OCI-LY3 (cell line): ENCODE data around the gene EPN1.
"Not testable (repeated sequence)": the region's sequence is repeated elsewhere in the genome, so short reads cannot be mapped to it uniquely, and the experiment has no call there.

Experiments
- H2AFZ ChIP-seq: fragments of 200-600, 300-600 bp; shearing (Covaris generic); 2 replicates; pipeline ENCODE4 v1.6.0; 2014; ENCODE audit warnings: antibody characterized with exemption, low read depth, low read length
- H3K27ac ChIP-seq: fragments of 200-600, 300-600 bp; sonication (generic); 2 replicates; pipeline ENCODE4 v1.5.1; 2014; ENCODE audit warnings: mild to moderate bottlenecking, low read length, moderate library complexity, mixed read lengths
- H3K27me3 ChIP-seq: fragments of 200-600, 300-600 bp; sonication (generic); 2 replicates; pipeline ENCODE4 v1.6.1; 2014; ENCODE audit warnings: low read depth, low read length, mixed read lengths
- H3K36me3 ChIP-seq: fragments of 200-600, 300-600 bp; sonication (generic); replicated peaks from 2 replicates; pipeline ENCODE3; 2014; ENCODE audit warnings: low read depth, low read length, mixed read lengths
- H3K4me1 ChIP-seq: fragments of 300-600, 200-600 bp; sonication (generic); 2 replicates; pipeline ENCODE4 v1.6.1; 2014; ENCODE audit warnings: low read length, mixed read lengths
- H3K4me2 ChIP-seq: fragments of 200-600, 300-600 bp; sonication (generic); 2 replicates; pipeline ENCODE4 v1.6.1; 2014; ENCODE audit warnings: low read length, mixed read lengths
- H3K4me3 ChIP-seq: fragments of 300-600, 200-600 bp; sonication (generic); 2 replicates; pipeline ENCODE4 v1.5.1; 2014; ENCODE audit warnings: antibody characterized with exemption, mild to moderate bottlenecking, low read length, moderate library complexity
- H3K79me2 ChIP-seq: fragments of 300-600, 200-600 bp; shearing (Covaris generic); 2 replicates; pipeline ENCODE4 v1.6.1; 2014; ENCODE audit warnings: mild to moderate bottlenecking, low read length, mixed read lengths
- H3K9ac ChIP-seq: fragments of 300-600, 200-600 bp; shearing (Covaris generic); 2 replicates; pipeline ENCODE4 v1.6.0; 2014; ENCODE audit warnings: mild to moderate bottlenecking, low read length, moderate library complexity
- H3K9me3 ChIP-seq: fragments of 200-600, 300-600 bp; shearing (Covaris generic); 2 replicates; pipeline ENCODE4 v1.6.1; 2014; ENCODE audit warnings: low read length, mixed read lengths; ENCODE audit not compliant: insufficient read depth
- H4K20me1 ChIP-seq: fragments of 200-600, 300-600 bp; sonication (generic); 2 replicates; pipeline ENCODE4 v1.6.1; 2016; ENCODE audit warnings: low read length, mixed read lengths; ENCODE audit not compliant: insufficient read depth
- CTCF ChIP-seq: fragments of 200-600, 300-600 bp; sonication (generic); IDR thresholded peaks from 2 replicates; pipeline ENCODE4 v1.5.1; 2014; ENCODE audit warnings: antibody characterized with exemption, low read length, low read depth
- EZH2phosphoT487 ChIP-seq: fragments of 200-600 bp; shearing (Covaris generic); IDR thresholded peaks from 2 replicates; pipeline ENCODE4 v1.6.1; 2018; ENCODE audit warnings: antibody characterized with exemption, mixed run types, low read depth

EPN1 gene

GRCh38 chr19:55716531-55716930 lies 41.5 kb downstream of the EPN1 start:
- no peak overlapping the region for H2AFZ ChIP-seq
- H3K4me2 ChIP-seq = no peak overlapping the region
- no peaks in the 10 kb centered on the region for H3K79me2 ChIP-seq
- H3K4me1 ChIP-seq = no peaks in the 10 kb centered on the region
- H3K4me3 ChIP-seq = no peak overlapping the region
- TF ChIP-seq CTCF (no peak), EZH2phosphoT487 (no peak)
- no peak overlapping the region for H3K9ac ChIP-seq
- no peaks in the 10 kb centered on the region for H4K20me1 ChIP-seq
- peaks cover 15% of the 10 kb centered on the region; the same call in 1 of the 2 replicates for H3K27me3 ChIP-seq
- H3K36me3 ChIP-seq = no peaks in the 10 kb centered on the region
- H3K9me3 ChIP-seq = no peaks in the 10 kb centered on the region
- no peak overlapping the region for H3K27ac ChIP-seq

GRCh38 chr19:55717251-55717650 lies 42.2 kb downstream of the EPN1 start:
- Histone ChIP-seq H3K36me3 (no peaks in the 10 kb centered on the region), H3K79me2 (no peaks in the 10 kb centered on the region), H2AFZ (no peak overlapping the region), H3K9ac (no peak overlapping the region), H3K9me3 (no peaks in the 10 kb centered on the region), H3K4me2 (no peak overlapping the region), H3K27me3 (peaks cover 15% of the 10 kb centered on the region; the same call in 1 of the 2 replicates), H3K4me1 (no peaks in the 10 kb centered on the region), H3K4me3 (no peak overlapping the region), H4K20me1 (no peaks in the 10 kb centered on the region), H3K27ac (no peak overlapping the region)
- TF ChIP-seq EZH2phosphoT487 = no peak
- TF ChIP-seq CTCF = no peak

GRCh38 chr19:55717879-55718711 lies 43.1 kb downstream of the EPN1 start:
- not testable (repeated sequence) for H3K9ac ChIP-seq, H3K4me3 ChIP-seq, H2AFZ ChIP-seq, H3K4me1 ChIP-seq, H3K79me2 ChIP-seq, H3K27ac ChIP-seq, H3K36me3 ChIP-seq, H3K4me2 ChIP-seq, H3K9me3 ChIP-seq, H4K20me1 ChIP-seq
- H3K27me3 ChIP-seq = peaks cover 15% of the 10 kb centered on the region; the same call in 1 of the 2 replicates

- Histone ChIP-seq H3K79me2 (no peaks in the 10 kb centered on the region), H3K4me1 (no peaks in the 10 kb centered on the region), H3K27ac (no peak overlapping the region), H3K9ac (no peak overlapping the region), H3K36me3 (no peaks in the 10 kb centered on the region), H2AFZ (no peak overlapping the region), H4K20me1 (no peaks in the 10 kb centered on the region), H3K9me3 (no peaks in the 10 kb centered on the region), H3K27me3 (peaks cover 11% of the 10 kb centered on the region; the same call in 1 of the 2 replicates), H3K4me3 (no peak overlapping the region), H3K4me2 (no peak overlapping the region)
- TF ChIP-seq CTCF (no peak), EZH2phosphoT487 (no peak)
These were observed 45.3 kb downstream of the EPN1 start for GRCh38 chr19:55720214-55720746.
